Measurements from ENCODE around the gene RPLP2. TPM values are rescaled to one million over a fixed set of nuclear protein-coding genes. Genes with fewer than 3 reads are reported as not detected.
A peak's percentile ranks its signal among the peaks of the same experiment; 100 is the strongest.

RPLP2 gene
- total and polyA plus RNA-seq, 2 experiments from 2014 or later = 263 to 726 TPM

GRCh38 chr11:844693-845644 lies 35.2 kb downstream of the RPLP2 start:
- Histone ChIP-seq H3K9ac (peak overlapping the region; percentile 96), H3K9me3 (ENCODE audit: low read depth) (no peaks in the 10 kb centered on the region), H3K4me1 (ENCODE audit: insufficient read depth) (peaks cover 19% of the 10 kb centered on the region), H3K9me2 (ENCODE audit: insufficient read depth) (no peaks in the 10 kb centered on the region), H3K27ac (peak overlapping the region; percentile 89), H3K27me3 (replicated peaks; ENCODE audit: insufficient read depth) (no peaks in the 10 kb centered on the region), H3K4me3 (peak overlapping the region; percentile 84), H3F3A (ENCODE audit: insufficient read depth) (peaks cover 7% of the 10 kb centered on the region; the same call in 1 of the 2 replicates), H3K4me2 (ENCODE audit: unreplicated experiment) (peak overlapping the region; percentile 74), H4K20me1 (ENCODE audit: insufficient read depth) (no peaks in the 10 kb centered on the region), H2AFZ (no peak overlapping the region), H3K36me3 (ENCODE audit: low read depth) (peaks cover 5% of the 10 kb centered on the region; the same call in 1 of the 2 replicates), H3K79me2 (ENCODE audit: insufficient read depth) (peaks cover 57% of the 10 kb centered on the region)
- in situ Hi-C loops (cut with MboI) = no loop called here
- peak; percentile 87 for DNase-seq
- WGBS, 2 experiments (ENCODE audit: low coverage in 1 of 2, low lambda C conversion rate in 2 of 2, missing lambda C conversion rate in 2 of 2) = 24 to 30% methylated on average over 27 to 28 of the region's 31 CpGs
- no peak for TF ChIP-seq EZH2 (IDR thresholded peaks at IDR 0.05; ENCODE audit: insufficient read depth, poor library complexity, severe bottlenecking)
- TF ChIP-seq EZH2phosphoT487 (IDR thresholded peaks at IDR 0.05; ENCODE audit: insufficient read depth, low read depth) = no peak

DNA sequence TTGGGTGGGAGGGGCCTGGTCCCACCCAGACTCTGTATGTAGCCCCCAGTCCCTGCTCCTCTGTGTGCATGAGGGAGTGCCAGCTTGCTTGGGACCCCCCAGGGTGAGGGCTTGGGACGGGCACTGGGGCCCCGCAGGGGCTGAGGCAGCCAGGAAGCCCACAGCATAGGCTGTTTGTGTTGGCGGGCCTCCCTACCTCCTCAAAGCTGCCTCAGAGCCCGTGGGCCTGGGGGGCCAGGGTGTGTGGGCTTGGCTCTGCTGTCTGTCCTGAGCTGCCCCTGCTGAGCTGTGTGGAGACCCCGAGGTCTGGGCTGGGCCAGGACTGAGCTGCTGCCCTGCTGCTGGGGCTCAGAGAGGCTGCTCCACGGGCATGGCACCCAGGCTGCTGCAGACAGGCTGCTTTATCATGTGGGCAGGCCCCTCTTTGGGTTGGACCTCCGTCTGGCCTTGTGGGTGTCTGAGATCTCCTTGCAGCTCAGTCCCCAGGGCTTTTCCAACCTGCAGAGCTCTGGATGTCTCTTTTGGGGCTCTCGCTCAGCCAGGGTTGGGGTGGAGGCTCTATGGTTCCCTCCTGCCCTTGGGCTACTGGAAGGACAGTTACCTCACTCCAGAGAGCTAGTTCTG lies 36.2 kb downstream of the RPLP2 start:
- 0 out of 2 replicates have a peak, but pooled peaks cover under 1% of the 10 kb centered on the region for H3F3A ChIP-seq (ENCODE audit: insufficient read depth)
- peak; percentile 45 for DNase-seq
- TF ChIP-seq EZH2 (IDR thresholded peaks at IDR 0.05; ENCODE audit: insufficient read depth, poor library complexity, severe bottlenecking) (no peak), EZH2phosphoT487 (IDR thresholded peaks at IDR 0.05; ENCODE audit: insufficient read depth, low read depth) (no peak)
- peak overlapping the region; percentile 96 for H3K9ac ChIP-seq
- H3K4me1 ChIP-seq (ENCODE audit: insufficient read depth) = peaks cover 19% of the 10 kb centered on the region
- no peaks in the 10 kb centered on the region for H3K27me3 ChIP-seq (replicated peaks; ENCODE audit: insufficient read depth)
- H3K36me3 ChIP-seq (ENCODE audit: low read depth) = no peaks in the 10 kb centered on the region; the same call in 1 of the 2 replicates
- H3K9me2 ChIP-seq (ENCODE audit: insufficient read depth) = no peaks in the 10 kb centered on the region
- no peaks in the 10 kb centered on the region for H3K9me3 ChIP-seq (ENCODE audit: low read depth)
- peak overlapping the region; percentile 29 for H3K4me2 ChIP-seq (ENCODE audit: unreplicated experiment)
- WGBS, 2 experiments (ENCODE audit: low coverage in 1 of 2, low lambda C conversion rate in 2 of 2, missing lambda C conversion rate in 2 of 2) = 53 to 56% methylated on average over 8 of the region's 8 CpGs
- H3K4me3 ChIP-seq = peak overlapping the region; percentile 84; the same call in 1 of the 2 replicates
- in situ Hi-C loops (cut with MboI) = no loop called here
- H2AFZ ChIP-seq = no peak overlapping the region
- peak overlapping the region; percentile 89 for H3K27ac ChIP-seq
- H3K79me2 ChIP-seq (ENCODE audit: insufficient read depth) = peaks cover 46% of the 10 kb centered on the region
- no peaks in the 10 kb centered on the region for H4K20me1 ChIP-seq (ENCODE audit: insufficient read depth)

DNA sequence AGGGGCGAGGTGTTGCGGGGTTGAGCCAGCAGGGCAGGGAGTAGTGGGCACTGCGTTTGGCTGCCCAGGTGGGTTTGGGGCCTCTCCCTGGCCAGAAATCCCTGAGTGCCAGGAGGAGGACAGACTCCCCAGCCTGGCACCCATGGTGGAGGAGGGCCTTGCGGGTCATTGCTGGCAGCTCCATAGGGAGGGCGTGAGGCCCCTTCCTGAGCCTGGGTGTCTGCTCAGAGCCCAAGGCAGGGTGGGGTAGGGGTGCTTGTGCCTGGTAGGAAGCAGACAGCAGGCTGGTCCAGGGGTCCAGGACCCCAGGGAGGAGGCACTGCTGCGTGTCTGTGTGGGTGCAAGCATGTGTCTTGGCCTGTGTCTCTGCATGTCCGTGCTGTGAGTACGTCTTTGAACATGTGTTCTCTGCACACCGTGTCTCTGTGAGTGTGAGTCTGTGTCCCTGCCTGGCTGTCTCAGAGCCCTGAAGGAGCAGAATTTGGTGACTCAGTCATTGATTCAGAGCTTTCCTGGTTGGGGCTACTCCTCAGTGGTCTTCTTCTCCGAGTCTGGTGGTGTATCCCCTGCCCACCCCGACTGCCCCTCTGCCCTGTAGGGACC lies 36.8 kb downstream of the RPLP2 start:
- Histone ChIP-seq H3K27ac (peak overlapping the region; percentile 89), H3K79me2 (ENCODE audit: insufficient read depth) (peaks cover 40% of the 10 kb centered on the region)

GRCh38 chr11:847876-848275 lies 38.1 kb downstream of the RPLP2 start:
- no peak for DNase-seq
- Histone ChIP-seq H3K27ac (no peak overlapping the region), H3K9me2 (ENCODE audit: insufficient read depth) (no peaks in the 10 kb centered on the region), H4K20me1 (ENCODE audit: insufficient read depth) (no peaks in the 10 kb centered on the region), H3K4me2 (ENCODE audit: unreplicated experiment) (no peak overlapping the region), H3K9me3 (ENCODE audit: low read depth) (no peaks in the 10 kb centered on the region), H3K79me2 (ENCODE audit: insufficient read depth) (peaks cover 39% of the 10 kb centered on the region), H2AFZ (no peak overlapping the region), H3F3A (ENCODE audit: insufficient read depth) (no peaks in the 10 kb centered on the region), H3K4me3 (no peak overlapping the region), H3K36me3 (ENCODE audit: low read depth) (no peaks in the 10 kb centered on the region), H3K4me1 (ENCODE audit: insufficient read depth) (peaks cover 19% of the 10 kb centered on the region), H3K27me3 (replicated peaks; ENCODE audit: insufficient read depth) (no peaks in the 10 kb centered on the region), H3K9ac (no peak overlapping the region)
- 76 to 86% methylated on average over 10 to 18 of the region's 18 CpGs for WGBS, 2 experiments (ENCODE audit: low coverage in 1 of 2, low lambda C conversion rate in 2 of 2, missing lambda C conversion rate in 2 of 2)
- TF ChIP-seq EZH2phosphoT487 (IDR thresholded peaks at IDR 0.05; ENCODE audit: insufficient read depth, low read depth) (no peak), EZH2 (IDR thresholded peaks at IDR 0.05; ENCODE audit: insufficient read depth, poor library complexity, severe bottlenecking) (no peak)
- in situ Hi-C loops (cut with MboI) = no loop called here

More for the DNA sequence above, 36.8 kb downstream of the RPLP2 start:
- Histone ChIP-seq H3K4me3 (no peak overlapping the region), H3K36me3 (ENCODE audit: low read depth) (no peaks in the 10 kb centered on the region), H3K9me3 (ENCODE audit: low read depth) (no peaks in the 10 kb centered on the region), H4K20me1 (ENCODE audit: insufficient read depth) (no peaks in the 10 kb centered on the region), H3K9ac (peak overlapping the region; percentile 96), H3K4me2 (ENCODE audit: unreplicated experiment) (peak overlapping the region; percentile 29), H3K9me2 (ENCODE audit: insufficient read depth) (no peaks in the 10 kb centered on the region), H3F3A (ENCODE audit: insufficient read depth) (no peaks in the 10 kb centered on the region), H3K4me1 (ENCODE audit: insufficient read depth) (peaks cover 19% of the 10 kb centered on the region), H3K27me3 (replicated peaks; ENCODE audit: insufficient read depth) (no peaks in the 10 kb centered on the region), H2AFZ (no peak overlapping the region)
- TF ChIP-seq EZH2phosphoT487 (IDR thresholded peaks at IDR 0.05; ENCODE audit: insufficient read depth, low read depth) = no peak
- TF ChIP-seq EZH2 (IDR thresholded peaks at IDR 0.05; ENCODE audit: insufficient read depth, poor library complexity, severe bottlenecking) = no peak
- peak; percentile 86 for DNase-seq
- in situ Hi-C loops (cut with MboI) = no loop called here
- 51 to 56% methylated on average over 10 to 11 of the region's 11 CpGs for WGBS, 2 experiments (ENCODE audit: low coverage in 1 of 2, low lambda C conversion rate in 2 of 2, missing lambda C conversion rate in 2 of 2)

Measured in GM23248 (cell line).